HT-29 (cell line): ENCODE data around the gene SNX20. TPM values are rescaled to one million over a fixed set of nuclear protein-coding genes. Genes with fewer than 3 reads are reported as not detected.

Experiments
- DNase-seq: peaks from one replicate; pipeline ENCODE4 v3.0.0-alpha.2; 2015; ENCODE audit warnings: low spot score
- total RNA-seq: library from RNA; depleted of rRNA; stranded (reverse); fragments of >200 nt; shearing (Covaris generic); gene quantifications from 2 replicates; pipeline ENCODE4 v1.2.3, GENCODE V29; 2014; rRNA removed

The SNX20 gene
- 0.23 TPM in 1 of 2 replicates, not detected in the other for total RNA-seq

- DNase-seq = no peak
These were observed at the start of gene SNX20 for GRCh38 chr16:50681021-50681885. Gene SNX20 (minus strand): TSS chr16:50681312. CDS start chr16:50677526, 3,786 bp downstream.

GRCh38 chr16:50724306-50724705 lies 43.2 kb upstream of the SNX20 start:
- DNase-seq = no peak

- DNase-seq = no peak
These were observed 41.8 kb upstream of the SNX20 start for GRCh38 chr16:50722960-50723359.

DNA sequence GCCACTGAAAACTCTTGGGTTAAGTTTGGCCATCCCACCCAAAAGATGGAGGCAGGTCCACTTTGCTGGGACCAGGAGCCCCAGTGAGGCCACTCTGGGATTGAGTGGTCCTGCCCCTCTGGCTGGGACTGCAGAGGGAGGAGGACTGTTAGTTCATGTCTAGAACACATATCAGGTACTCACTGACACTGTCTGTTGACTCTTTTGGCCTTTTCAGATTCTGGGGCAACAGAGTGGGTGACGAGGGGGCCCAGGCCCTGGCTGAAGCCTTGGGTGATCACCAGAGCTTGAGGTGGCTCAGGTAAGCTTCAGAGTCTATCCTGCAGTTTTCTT lies 41.3 kb upstream of the SNX20 start:
- DNase-seq = no peak

GRCh38 chr16:50721549-50722404 lies 40.7 kb upstream of the SNX20 start:
- DNase-seq = no peak

- DNase-seq = peak; percentile 13
These were observed 38.6 kb upstream of the SNX20 start for GRCh38 chr16:50719401-50720337.

GRCh38 chr16:50718761-50719400 lies 37.8 kb upstream of the SNX20 start:
- peak; percentile 7 for DNase-seq

DNA sequence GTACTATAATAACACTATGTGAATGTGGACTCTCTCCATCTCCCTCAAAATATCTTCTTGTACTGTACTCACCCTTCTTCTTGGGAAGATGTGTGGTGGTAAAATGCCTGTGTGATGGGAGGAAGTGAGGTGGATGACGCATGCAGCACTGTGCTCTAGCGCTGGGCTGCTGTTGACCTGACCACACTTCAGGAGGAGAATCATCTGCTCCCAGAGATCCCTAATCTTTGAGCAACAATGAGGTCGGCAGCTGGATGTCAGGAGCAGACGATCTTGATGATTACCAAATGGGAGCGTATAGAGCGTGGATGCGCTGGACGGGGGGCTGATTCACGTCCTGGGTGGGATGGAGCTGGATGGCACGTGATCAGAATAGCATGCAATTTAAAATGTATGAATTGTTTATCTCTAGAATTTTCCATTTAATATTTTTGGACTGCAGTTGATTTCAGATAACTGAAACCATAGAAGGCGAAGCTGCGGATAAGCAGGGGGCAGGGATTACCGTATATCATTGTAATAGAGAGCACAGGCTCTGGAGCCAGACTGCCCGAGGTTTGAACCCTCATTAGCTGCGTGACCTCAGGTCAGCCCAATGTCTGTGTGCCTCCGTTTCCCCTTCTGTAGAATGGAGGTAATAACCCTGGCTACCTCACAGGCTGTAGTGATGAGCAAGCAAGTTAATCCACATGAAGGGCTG lies 37.1 kb upstream of the SNX20 start:
- no peak for DNase-seq

GRCh38 chr16:50717494-50717893 lies 36.4 kb upstream of the SNX20 start:
- no peak for DNase-seq

DNA sequence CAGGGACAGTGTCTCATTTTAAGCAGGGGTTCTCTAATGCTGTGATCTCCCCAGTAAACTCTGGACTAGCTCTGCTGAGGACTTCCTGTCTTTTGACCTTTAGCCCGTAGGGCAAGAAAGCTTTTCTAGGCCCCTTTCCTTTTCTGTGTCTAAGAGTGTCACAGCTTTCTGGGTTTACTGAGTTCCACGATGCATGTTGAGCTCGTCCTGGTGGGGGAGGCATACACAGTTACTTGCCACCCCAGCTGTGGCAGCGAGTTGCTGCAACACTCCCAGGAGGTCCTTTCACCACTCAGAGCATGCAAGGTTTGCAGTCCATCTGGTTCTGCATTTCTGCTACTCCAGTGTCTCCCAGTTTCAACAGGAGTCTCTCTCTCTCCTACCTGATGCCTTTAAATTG lies 36.0 kb upstream of the SNX20 start:
- no peak for DNase-seq

GRCh38 chr16:50712956-50713355 lies 31.8 kb upstream of the SNX20 start:
- DNase-seq = no peak

DNA sequence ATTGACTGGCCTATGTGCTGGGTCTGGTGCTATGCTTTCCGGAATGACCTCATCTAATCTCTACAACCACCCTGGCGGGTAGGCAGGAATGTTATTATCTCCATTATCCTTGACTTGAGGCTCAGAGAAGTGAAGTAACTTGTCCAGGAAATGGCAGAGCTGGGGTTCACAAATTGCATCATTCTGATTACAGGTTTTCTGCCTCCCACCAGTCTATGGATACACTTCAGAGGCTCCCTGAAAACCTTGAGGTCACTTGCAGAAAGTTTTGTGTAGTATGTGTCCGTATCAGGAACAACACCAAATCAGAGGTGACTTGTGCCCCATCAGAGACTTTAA lies 31.4 kb upstream of the SNX20 start:
- no peak for DNase-seq

DNA sequence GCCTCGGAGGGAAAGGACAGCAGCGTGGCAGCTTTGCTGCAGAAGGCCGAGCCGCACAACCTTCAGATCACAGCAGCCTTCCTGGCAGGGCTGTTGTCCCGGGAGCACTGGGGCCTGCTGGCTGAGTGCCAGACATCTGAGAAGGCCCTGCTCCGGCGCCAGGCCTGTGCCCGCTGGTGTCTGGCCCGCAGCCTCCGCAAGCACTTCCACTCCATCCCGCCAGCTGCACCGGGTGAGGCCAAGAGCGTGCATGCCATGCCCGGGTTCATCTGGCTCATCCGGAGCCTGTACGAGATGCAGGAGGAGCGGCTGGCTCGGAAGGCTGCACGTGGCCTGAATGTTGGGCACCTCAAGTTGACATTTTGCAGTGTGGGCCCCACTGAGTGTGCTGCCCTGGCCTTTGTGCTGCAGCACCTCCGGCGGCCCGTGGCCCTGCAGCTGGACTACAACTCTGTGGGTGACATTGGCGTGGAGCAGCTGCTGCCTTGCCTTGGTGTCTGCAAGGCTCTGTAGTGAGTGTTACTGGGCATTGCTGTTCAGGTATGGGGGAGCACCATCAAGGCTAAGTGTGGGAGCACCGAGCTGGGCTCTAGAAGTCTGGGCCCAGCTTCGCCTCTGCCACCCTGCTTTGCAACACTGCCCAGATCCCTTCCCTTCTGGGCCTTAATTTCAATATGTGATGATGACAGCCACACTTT lies 30.9 kb upstream of the SNX20 start:
- DNase-seq = no peak

DNA sequence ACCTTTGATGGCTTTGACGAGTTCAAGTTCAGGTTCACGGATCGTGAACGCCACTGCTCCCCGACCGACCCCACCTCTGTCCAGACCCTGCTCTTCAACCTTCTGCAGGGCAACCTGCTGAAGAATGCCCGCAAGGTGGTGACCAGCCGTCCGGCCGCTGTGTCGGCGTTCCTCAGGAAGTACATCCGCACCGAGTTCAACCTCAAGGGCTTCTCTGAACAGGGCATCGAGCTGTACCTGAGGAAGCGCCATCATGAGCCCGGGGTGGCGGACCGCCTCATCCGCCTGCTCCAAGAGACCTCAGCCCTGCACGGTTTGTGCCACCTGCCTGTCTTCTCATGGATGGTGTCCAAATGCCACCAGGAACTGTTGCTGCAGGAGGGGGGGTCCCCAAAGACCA lies 29.9 kb upstream of the SNX20 start:
- no peak for DNase-seq

DNA sequence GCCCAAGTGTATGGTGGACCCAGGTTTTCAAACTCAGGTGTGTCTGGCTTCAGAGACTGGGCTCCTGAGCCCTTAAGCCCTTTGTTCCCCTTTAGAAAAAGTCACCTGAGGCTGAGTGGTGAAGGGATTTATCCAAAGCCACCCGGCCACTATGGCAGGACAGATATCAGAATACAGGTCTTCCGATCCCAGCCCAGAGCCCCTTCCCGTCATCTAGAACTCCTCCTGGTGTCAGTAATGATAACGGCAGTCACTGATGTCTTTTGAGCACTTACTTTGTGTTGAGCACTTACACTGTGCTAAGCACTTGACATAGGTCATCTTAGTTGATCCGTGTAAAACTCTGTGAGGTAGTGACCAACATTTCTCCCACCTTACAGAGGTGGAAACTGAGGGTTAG lies 28.9 kb upstream of the SNX20 start:
- no peak for DNase-seq

DNA sequence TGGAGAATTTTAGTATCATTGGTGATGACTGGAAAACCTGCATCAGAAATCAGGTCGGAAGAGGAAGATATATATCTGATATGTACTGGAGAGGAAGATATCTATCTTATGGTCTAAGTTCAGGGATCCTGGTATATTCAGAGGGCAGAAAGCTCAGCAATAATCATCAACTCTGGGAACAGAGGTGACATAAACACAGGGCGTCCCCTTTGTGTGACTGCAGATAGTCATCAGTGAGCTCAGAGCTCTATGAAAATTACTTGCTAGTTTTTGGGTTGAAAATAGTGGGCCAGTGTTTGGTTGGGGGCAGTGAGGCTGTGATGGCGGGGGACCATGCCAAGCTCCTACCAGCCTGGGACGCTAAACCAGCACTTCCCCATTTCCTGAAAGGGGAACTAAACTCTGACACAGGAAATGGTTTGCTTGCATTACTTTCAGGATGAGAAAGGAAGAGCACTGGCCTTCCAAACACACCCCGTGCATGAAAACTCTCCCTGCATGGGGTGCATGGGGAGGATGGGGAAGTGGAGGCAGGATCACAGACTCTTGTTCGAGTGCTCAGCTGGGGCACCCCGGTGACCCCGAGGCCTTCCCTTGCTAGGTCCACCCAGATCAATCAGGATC lies 28.1 kb upstream of the SNX20 start:
- no peak for DNase-seq

DNA sequence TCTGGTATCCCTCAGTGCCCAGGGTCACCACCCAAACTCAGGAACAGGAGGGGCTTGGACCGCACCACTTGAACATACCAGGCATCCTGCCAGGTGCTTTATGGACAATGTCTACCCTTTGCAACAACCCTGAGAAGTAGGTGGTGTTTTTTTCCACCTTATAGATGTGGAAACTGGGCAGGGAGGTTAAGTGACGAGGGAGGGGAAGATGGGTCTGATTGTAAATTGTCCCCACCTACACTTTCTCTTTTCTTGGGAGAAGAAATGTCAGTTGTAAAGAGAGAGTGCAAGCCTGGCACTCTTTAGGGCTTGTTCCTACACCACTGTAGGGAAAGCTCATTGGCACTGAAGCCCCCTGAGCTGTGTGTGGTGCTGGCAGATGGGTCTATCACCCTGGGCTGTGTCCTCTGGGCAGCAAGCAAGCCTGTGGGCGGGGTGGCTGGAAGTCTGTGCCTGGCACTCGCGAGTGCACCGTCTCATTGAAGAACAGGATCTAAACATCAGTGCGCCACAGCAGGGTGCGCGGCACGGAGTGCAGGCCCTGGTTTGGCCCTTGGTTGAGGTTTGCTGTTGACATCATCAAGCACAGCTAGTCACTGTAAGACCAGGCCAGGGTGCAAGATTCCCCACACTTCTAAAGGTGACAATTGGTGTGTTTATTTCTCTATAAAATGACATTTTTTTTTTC lies 27.4 kb upstream of the SNX20 start:
- DNase-seq = no peak

DNA sequence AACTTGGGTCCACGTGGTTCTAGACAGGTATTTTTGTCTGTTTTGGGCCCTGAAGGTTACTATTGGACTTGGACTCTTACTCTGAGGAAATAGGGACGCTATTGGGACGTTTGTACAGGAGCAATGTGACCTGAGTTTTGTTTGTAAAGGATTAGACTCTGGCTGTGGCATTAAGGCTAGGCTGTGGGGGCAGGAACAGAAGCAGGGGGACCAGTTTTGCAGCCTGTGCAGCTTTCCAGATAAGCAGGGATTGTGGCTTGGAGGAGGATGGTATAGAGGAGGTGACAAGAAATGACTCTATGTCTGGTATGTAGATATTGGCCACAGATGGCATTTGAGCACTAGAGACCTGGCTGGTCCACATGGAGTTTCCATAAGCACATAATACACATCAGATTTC lies 25.1 kb upstream of the SNX20 start:
- no peak for DNase-seq
